Endodermal cell (in vitro differentiated cells): ENCODE results near the gene TGFBI. TPM values are rescaled to one million over a fixed set of nuclear protein-coding genes. Genes with fewer than 3 reads are reported as not detected.

ENCODE experiments used
- DNase-seq: peaks from one replicate; pipeline ENCODE4 v3.0.0-alpha.2; 2017
- H3K27ac ChIP-seq: 2 replicates; pipeline ENCODE4 v1.5.1; 2013; ENCODE audit warnings: mild to moderate bottlenecking, low read depth, low read length, moderate library complexity
- H3K27me3 ChIP-seq: 2 replicates; pipeline ENCODE4 v1.6.1; 2013; ENCODE audit warnings: mild to moderate bottlenecking, low read length, moderate library complexity; ENCODE audit not compliant: insufficient read depth, control insufficient read depth, poor library complexity, severe bottlenecking
- H3K36me3 ChIP-seq: 2 replicates; pipeline ENCODE4 v1.7.0; 2013; ENCODE audit warnings: mild to moderate bottlenecking, low read length, moderate library complexity; ENCODE audit not compliant: control insufficient read depth, insufficient read depth
- H3K4me1 ChIP-seq: one replicate; pipeline ENCODE4 v1.7.0; 2013; ENCODE audit warnings: low read length; ENCODE audit not compliant: control insufficient read depth, insufficient read depth
- H3K4me3 ChIP-seq: 2 replicates; pipeline ENCODE4 v1.5.1; 2013; ENCODE audit warnings: mild to moderate bottlenecking, low read length, moderate library complexity
- H3K9ac ChIP-seq: 2 replicates; pipeline ENCODE4 v1.6.1; 2013; ENCODE audit warnings: mild to moderate bottlenecking, low read length, moderate library complexity; ENCODE audit not compliant: poor library complexity, severe bottlenecking; ENCODE audit errors: extremely low read depth
- H3K9me3 ChIP-seq: 2 replicates; pipeline ENCODE4 v1.6.1; 2013; ENCODE audit warnings: mild to moderate bottlenecking, low read length, moderate library complexity; ENCODE audit not compliant: control insufficient read depth
- H3K27ac Mint-ChIP-seq: 2 replicates; pipeline ENCODE4 v1.8.0; 2020; ENCODE audit warnings: mixed read lengths
- H3K27me3 Mint-ChIP-seq: 2 replicates; pipeline ENCODE4 v1.8.0; 2021; ENCODE audit warnings: mild to moderate bottlenecking, mixed read lengths; ENCODE audit not compliant: insufficient read depth
- H3K36me3 Mint-ChIP-seq: 2 replicates; pipeline ENCODE4 v1.8.0; 2020; ENCODE audit warnings: low read depth, mixed read lengths
- H3K4me1 Mint-ChIP-seq: 2 replicates; pipeline ENCODE4 v1.8.0; 2020; ENCODE audit warnings: mixed read lengths
- H3K4me3 Mint-ChIP-seq: 2 replicates; pipeline ENCODE4 v1.8.0; 2020; ENCODE audit warnings: mild to moderate bottlenecking, moderate library complexity, mixed read lengths
- H3K9me3 Mint-ChIP-seq: 2 replicates; pipeline ENCODE4 v1.8.0; 2020; ENCODE audit warnings: mild to moderate bottlenecking, mixed read lengths
- CTCF ChIP-seq: fragments of 200-600 bp; sonication (generic); conservative IDR thresholded peaks from 2 replicates; pipeline ENCODE4 v1.5.0; 2021; ENCODE audit warnings: antibody characterized with exemption, mild to moderate bottlenecking
- WGBS, 2 experiments: methylation state at CpG; one replicate each; pipeline versions ENCODE4 v1.1.5 to v1.1.7; 2013; ENCODE audit warnings: missing lambda C conversion rate in 2 of 2, mixed read lengths in 1 of 2; ENCODE audit not compliant: insufficient coverage in 1 of 2, insufficient read length in 1 of 2; 5-methylcytosine and 5-hydroxymethylcytosine counted together
- total RNA-seq, 2 donors: library from RNA; stranded (reverse); fragmentation: NEBNext Ultra II Directional in 1 of 2; extraction: Animal tissue kit (Norgen Biotek cat#: 25700) in 1 of 2; gene quantifications; 2 replicates in 1 of 2; 3 replicates in 1 of 2; pipeline ENCODE4 v1.2.1, GENCODE V29; 2021

The TGFBI gene
- total RNA-seq, 2 donors from 2014 or later = 2.8 to 4.9 TPM

DNA sequence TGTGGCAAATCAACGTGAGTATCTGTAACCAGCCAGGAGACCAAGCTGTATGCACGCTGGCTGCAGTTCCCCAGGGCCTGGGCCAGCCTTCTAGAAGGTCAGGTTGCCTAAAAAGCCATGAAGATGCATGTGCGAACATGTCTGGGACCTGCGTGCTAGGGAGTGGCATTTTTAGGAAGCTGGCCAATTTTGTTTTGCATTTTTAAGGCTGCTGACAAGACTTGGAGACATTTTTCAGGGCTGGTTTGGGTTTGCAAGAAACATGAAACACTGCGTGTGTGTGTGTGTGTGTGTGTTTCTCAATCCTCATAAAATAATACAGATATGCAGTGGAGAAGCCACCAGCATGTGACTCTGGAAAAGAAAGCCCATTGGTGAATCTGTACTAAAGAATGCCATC lies 5.1 kb downstream of the TGFBI start:
- TF ChIP-seq CTCF = no peak
- H3K4me3 Mint-ChIP-seq = no peak overlapping the region
- peak; percentile 9 for DNase-seq
- Histone ChIP-seq H3K9ac (no peak overlapping the region), H3K36me3 (no peaks in the 10 kb centered on the region), H3K27ac (no peak overlapping the region), H3K4me1 (no peaks in the 10 kb centered on the region), H3K27me3 (peaks cover 27% of the 10 kb centered on the region), H3K4me3 (no peak overlapping the region), H3K9me3 (no peaks in the 10 kb centered on the region)
- H3K4me1 Mint-ChIP-seq = peaks cover 8% of the 10 kb centered on the region
- H3K27me3 Mint-ChIP-seq = peaks cover 41% of the 10 kb centered on the region
- H3K27ac Mint-ChIP-seq = no peak overlapping the region
- H3K9me3 Mint-ChIP-seq = no peaks in the 10 kb centered on the region
- WGBS, 2 experiments = 90 to 98% methylated on average over 4 of the region's 5 CpGs
- H3K36me3 Mint-ChIP-seq = no peaks in the 10 kb centered on the region

DNA sequence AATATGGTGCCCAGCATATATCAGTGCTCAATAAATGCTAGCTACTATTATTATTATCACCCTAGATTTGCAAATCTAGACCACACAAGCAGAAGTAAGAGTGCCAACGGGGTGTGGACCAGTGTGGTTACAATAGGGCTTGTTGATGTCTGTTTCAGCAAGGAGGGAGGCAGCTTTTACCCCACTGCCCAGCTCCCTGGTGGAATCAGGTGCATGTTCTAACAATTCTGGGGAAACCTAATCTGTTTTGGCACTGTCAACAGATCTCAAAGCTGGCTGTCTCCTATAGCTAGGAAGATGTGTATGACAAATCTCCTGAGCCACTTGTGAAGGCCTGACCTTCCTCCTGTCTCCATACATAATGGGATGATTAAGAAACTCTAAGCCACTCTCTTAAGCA lies 5.7 kb downstream of the TGFBI start:
- TF ChIP-seq CTCF = no peak
- no peak overlapping the region for H3K4me3 ChIP-seq
- peaks cover 21% of the 10 kb centered on the region for H3K27me3 ChIP-seq
- H3K4me1 Mint-ChIP-seq = peaks cover 6% of the 10 kb centered on the region
- no peak overlapping the region for H3K4me3 Mint-ChIP-seq
- H3K9me3 Mint-ChIP-seq = no peaks in the 10 kb centered on the region
- H3K27me3 Mint-ChIP-seq = peaks cover 37% of the 10 kb centered on the region
- no peaks in the 10 kb centered on the region for H3K36me3 ChIP-seq
- WGBS, 2 experiments = 87 to 100% methylated on average over 1 of the region's 1 CpG
- no peaks in the 10 kb centered on the region for H3K36me3 Mint-ChIP-seq
- H3K9ac ChIP-seq = no peak overlapping the region
- peak; percentile 2 for DNase-seq
- no peaks in the 10 kb centered on the region for H3K4me1 ChIP-seq
- no peak overlapping the region for H3K27ac Mint-ChIP-seq
- H3K9me3 ChIP-seq = no peaks in the 10 kb centered on the region
- no peak overlapping the region for H3K27ac ChIP-seq

DNA sequence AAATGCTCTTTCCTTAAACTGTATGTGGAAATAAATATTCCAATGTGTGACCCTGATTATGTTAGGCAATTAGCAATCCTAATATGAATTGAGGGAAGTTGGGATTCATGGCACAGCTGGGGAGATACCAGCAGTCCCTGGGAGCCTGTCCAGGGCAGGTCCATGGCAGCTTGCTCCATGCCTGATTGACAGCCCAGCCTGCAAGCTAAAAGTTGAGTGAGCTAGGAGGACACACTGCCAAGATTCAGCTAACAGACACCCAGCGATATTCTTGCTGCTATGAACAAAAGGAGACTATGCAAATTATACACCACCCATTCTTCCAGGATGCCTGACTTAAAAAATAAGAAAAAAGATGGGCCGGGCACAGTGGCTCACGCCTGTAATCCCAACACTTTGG lies 6.2 kb downstream of the TGFBI start:
- no peak for TF ChIP-seq CTCF
- Histone ChIP-seq H3K9me3 (no peaks in the 10 kb centered on the region), H3K4me1 (no peaks in the 10 kb centered on the region), H3K27me3 (peaks cover 16% of the 10 kb centered on the region), H3K4me3 (no peak overlapping the region), H3K9ac (no peak overlapping the region), H3K36me3 (no peaks in the 10 kb centered on the region), H3K27ac (no peak overlapping the region)
- DNase-seq = peak; percentile 17
- Mint-ChIP-seq H3K4me3 (no peak overlapping the region), H3K9me3 (no peaks in the 10 kb centered on the region), H3K27ac (no peak overlapping the region), H3K4me1 (peaks cover 6% of the 10 kb centered on the region), H3K27me3 (peaks cover 33% of the 10 kb centered on the region), H3K36me3 (no peaks in the 10 kb centered on the region)
- 88 to 95% methylated on average over 2 to 3 of the region's 3 CpGs for WGBS, 2 experiments
